K562 (cell line): ENCODE measurements around the gene PIK3R6. TPM values are rescaled to one million over a fixed set of nuclear protein-coding genes. Genes with fewer than 3 reads are reported as not detected.

Experiments used
- ATAC-seq: fragments of 200-7000 bp; cut with Tn5 transposase; 3 replicates; pipeline ENCODE4 v1.9.1; 2020; ENCODE audit warnings: moderate library complexity
- BruUV-seq: library from RNA; stranded (reverse); fragments of 400-500 nt; replicated peaks from 2 replicates; lab custom pipeline; 2021; lab: Mats Ljungman, UMichigan
- CTCF ChIA-PET: fragments of 300-600 bp; formaldehyde crosslinking; extraction: SDS; loops from one replicate; lab custom pipeline; 2021; ENCODE audit warnings: low intra/inter-chr PET ratio; lab: Yijun Ruan, JAX
- POLR2A ChIA-PET: fragments of 300-600, 350-650 bp; sonication (Branson Sonifier 250); formaldehyde crosslinking; extraction: SDS; loops from one replicate; lab custom pipeline; 2021; ENCODE audit warnings: antibody characterized with exemption, inconsistent platforms; lab: Yijun Ruan, JAX
- DNase-seq, 4 experiments: peaks; one replicate each; pipeline versions ENCODE4 v3.0.0 to v3.0.0-alpha.2; 2011 to 2018; ENCODE audit warnings: low spot score in 3 of 4, mixed read lengths in 3 of 4; ENCODE audit errors: extremely low read depth in 1 of 4
- FAIRE-seq: peaks from 2 replicates; lab custom pipeline; 2011; peaks lifted over from hg19 to GRCh38; lab: Jason Lieb, UNC
- H2AFZ ChIP-seq: 2 replicates; pipeline ENCODE4 v1.6.0; 2011; ENCODE audit warnings: low read depth, low read length, control low read depth, inconsistent platforms
- H3K27ac ChIP-seq: fragments of 200-600 bp; 3 replicates; pipeline ENCODE4 v1.8.0; 2011; ENCODE audit warnings: low read depth, mild to moderate bottlenecking, control low read depth, inconsistent platforms, low read length, moderate library complexity, mixed read lengths; ENCODE audit errors: extremely low read depth
- H3K27me3 ChIP-seq, 2 experiments: fragments of 300-600 bp in 1 of 2; 2 replicates in 1 of 2; 3 replicates in 1 of 2; pipeline versions ENCODE4 v1.6.0 to v1.8.0; 2011; ENCODE audit warnings: inconsistent platforms in 2 of 2, low read length in 2 of 2, mild to moderate bottlenecking in 1 of 2, mixed read lengths in 1 of 2, moderate library complexity in 1 of 2; ENCODE audit not compliant: control insufficient read depth in 2 of 2, insufficient read depth in 2 of 2
- H3K36me3 ChIP-seq: fragments of 300-600 bp; 3 replicates; pipeline ENCODE4 v1.8.0; 2011; ENCODE audit warnings: mild to moderate bottlenecking, low read length, inconsistent platforms; ENCODE audit not compliant: control insufficient read depth, insufficient read depth
- H3K4me1 ChIP-seq, 2 experiments: fragments of 200-600 bp in 1 of 2; replicated peaks in 1 of 2; 2 replicates in 1 of 2; 3 replicates in 1 of 2; pipeline versions ENCODE4 v1.5.1 to v1.8.0; 2011; ENCODE audit warnings: inconsistent platforms in 2 of 2, low read length in 2 of 2, mild to moderate bottlenecking in 1 of 2, mixed read lengths in 1 of 2, moderate library complexity in 1 of 2; ENCODE audit not compliant: control insufficient read depth in 2 of 2, insufficient read depth in 2 of 2
- H3K4me2 ChIP-seq: 2 replicates; pipeline ENCODE4 v1.6.1; 2011; ENCODE audit warnings: low read length, control low read depth, inconsistent platforms, mixed read lengths; ENCODE audit not compliant: insufficient read depth
- H3K4me3 ChIP-seq: fragments of 200-600 bp; sonication (generic), shearing (Covaris generic); 2 replicates; pipeline ENCODE4 v1.5.1; 2016; ENCODE audit warnings: control low read depth, inconsistent platforms
- H3K79me2 ChIP-seq: fragments of 200-600 bp; 3 replicates; pipeline ENCODE4 v1.8.0; 2011; ENCODE audit warnings: low read length, inconsistent platforms; ENCODE audit not compliant: control insufficient read depth, insufficient read depth
- H3K9ac ChIP-seq, 2 experiments: 2 replicates each; pipeline versions ENCODE4 v1.6.0 to v1.6.1; 2011; ENCODE audit warnings: low read depth in 2 of 2, low read length in 2 of 2, control low read depth in 1 of 2, inconsistent platforms in 1 of 2, mild to moderate bottlenecking in 1 of 2, mixed read lengths in 1 of 2; ENCODE audit not compliant: insufficient read depth in 1 of 2
- H3K9me1 ChIP-seq: one replicate; pipeline ENCODE4 v1.6.0; 2011; ENCODE audit warnings: inconsistent platforms, mild to moderate bottlenecking, low read length, moderate library complexity; ENCODE audit not compliant: control insufficient read depth, insufficient read depth
- H3K9me3 ChIP-seq: replicated peaks from 2 replicates; pipeline ENCODE4 v1.5.1; 2011; ENCODE audit warnings: low read depth, low read length, inconsistent platforms; ENCODE audit not compliant: control insufficient read depth, insufficient read depth
- H4K20me1 ChIP-seq: replicated peaks from 2 replicates; pipeline ENCODE4 v1.6.1; 2011; ENCODE audit warnings: low read length, inconsistent platforms, mixed read lengths; ENCODE audit not compliant: control insufficient read depth, insufficient read depth
- ELF1 ChIP-seq: fragments of 200-800 bp; sonication (Bioruptor generic); IDR thresholded peaks from 2 replicates; pipeline ENCODE4 v1.6.1; 2016; ENCODE audit warnings: missing genetic modification characterization, missing compliant biosample characterization
- FOXA3 ChIP-seq, 2 experiments: fragments of 450-650 bp in 1 of 2; sonication (generic) in 1 of 2; formaldehyde crosslinking; IDR thresholded peaks in 1 of 2; conservative IDR thresholded peaks in 1 of 2; 2 replicates each; pipeline versions ENCODE4 v1.4.0 to v1.8.0; 2020 to 2022; ENCODE audit warnings: mild to moderate bottlenecking in 2 of 2, missing genetic modification reagents in 1 of 2
- KLF13 ChIP-seq: fragments of 450-650 bp; IDR thresholded peaks from 2 replicates; pipeline ENCODE4 v1.6.1; 2016; ENCODE audit warnings: missing genetic modification characterization, low read depth, mild to moderate bottlenecking, missing compliant biosample characterization, moderate library complexity, borderline replicate concordance
- KLF6 ChIP-seq: fragments of 250-450 bp; sonication (Bioruptor Pico); IDR thresholded peaks from 2 replicates; pipeline ENCODE4 v1.4.0; 2020; ENCODE audit warnings: mild to moderate bottlenecking, moderate library complexity, borderline replicate concordance
- LEF1 ChIP-seq: fragments of 450-650 bp; IDR thresholded peaks from 2 replicates; pipeline ENCODE4 v1.6.1; 2016; ENCODE audit warnings: mild to moderate bottlenecking
- RAD21 ChIP-seq, 2 experiments: fragments of 250-450 bp in 1 of 2; fragments of 450-650 bp in 1 of 2; sonication (Bioruptor Pico) in 1 of 2; formaldehyde crosslinking in 1 of 2; IDR thresholded peaks in 1 of 2; conservative IDR thresholded peaks in 1 of 2; 2 replicates each; pipeline versions ENCODE4 v1.4.0 to v1.8.0; 2020 to 2022; ENCODE audit warnings: mild to moderate bottlenecking in 2 of 2, moderate library complexity in 1 of 2
- RB1 ChIP-seq: fragments of 450-650 bp; IDR thresholded peaks from 2 replicates; pipeline ENCODE4 v1.6.1; 2017; ENCODE audit warnings: low read depth, mild to moderate bottlenecking
- SMARCB1 ChIP-seq: IDR thresholded peaks from 2 replicates; pipeline ENCODE4 v1.6.1; 2011; ENCODE audit warnings: improper control_type of control experiment, low read depth; ENCODE audit not compliant: insufficient read length
- TAL1 ChIP-seq: fragments of 450-650 bp; IDR thresholded peaks from 2 replicates; pipeline ENCODE4 v1.6.1; 2016; ENCODE audit warnings: mild to moderate bottlenecking
- ZBTB5 ChIP-seq: fragments of 450-650 bp; IDR thresholded peaks from 2 replicates; pipeline ENCODE4 v1.6.1; 2017; ENCODE audit warnings: antibody characterized with exemption
- ZNF146 ChIP-seq: IDR thresholded peaks from one replicate; pipeline ENCODE4 v1.6.1; 2018; ENCODE audit warnings: missing compliant biosample characterization; ENCODE audit not compliant: unreplicated experiment
- ZNF24 ChIP-seq: fragments of 450-650 bp; IDR thresholded peaks from 2 replicates; pipeline ENCODE4 v1.6.1; 2016
- ZNF511 ChIP-seq: sonication (generic); formaldehyde crosslinking; IDR thresholded peaks from 2 replicates; pipeline ENCODE4 v1.8.0; 2022; ENCODE audit warnings: mild to moderate bottlenecking, missing genetic modification reagents
- ZNF696 ChIP-seq: fragments of 250-450 bp; sonication (Bioruptor Pico); conservative IDR thresholded peaks from 2 replicates; pipeline ENCODE4 v1.4.0; 2020; ENCODE audit warnings: mild to moderate bottlenecking, moderate library complexity
- ZNF707 ChIP-seq: fragments of 250-450 bp; sonication (Bioruptor Pico); conservative IDR thresholded peaks from 2 replicates; pipeline ENCODE4 v1.8.0; 2022; ENCODE audit warnings: inconsistent platforms, mild to moderate bottlenecking, moderate library complexity
- ZNF77 ChIP-seq: fragments of 250-450 bp; sonication (Bioruptor Pico); IDR thresholded peaks from 2 replicates; pipeline ENCODE4 v1.5.0; 2020
- WGBS: fragments of 100-300 bp; shearing (Covaris generic); methylation state at CpG from one replicate; pipeline ENCODE4 v1.1.6; 2016; ENCODE audit warnings: low coverage, mixed read lengths; ENCODE audit not compliant: insufficient coverage; ENCODE audit errors: missing lambda C conversion rate; 5-methylcytosine and 5-hydroxymethylcytosine counted together
- in situ Hi-C: fragments of 300-500 bp; cut with MboI; formaldehyde crosslinking; loops from 4 replicates; pipeline ENCODE4 v1.15.0; 2018; ENCODE audit warnings: inconsistent platforms, mixed read lengths
- intact Hi-C: fragments of 100-400 bp; cut with micrococcal nuclease; formaldehyde crosslinking; loops from 2 replicates; pipeline ENCODE4 v1.14.2; 2022
- polyA plus RNA-seq, 8 experiments: library from polyadenylated mRNA; depleted of rRNA in 4 of 8; stranded (reverse) in 5 of 8; unstranded in 3 of 8; fragments of >200 nt; fragmentation: Nextera tagmentation in 2 of 8; fragmentation: Illumina TruSeq in 1 of 8; extraction: Ambion mirVana in 2 of 8; extraction: Trizol in 1 of 8; gene quantifications; 2 replicates each; pipeline versions ENCODE4 v1.2.1 to v1.2.3, GENCODE V29; 2011 to 2014; ENCODE audit warnings: inconsistent platforms in 1 of 8, missing spikeins in 1 of 8
- total RNA-seq, 7 experiments: library from RNA; depleted of rRNA in 6 of 7; stranded (reverse); fragments of >200 nt in 6 of 7; fragmentation: Illumina TruSeq in 2 of 7; extraction: Trizol in 2 of 7; gene quantifications; 2 replicates each; pipeline versions ENCODE4 v1.2.1 to v1.2.3, GENCODE V29; 2011 to 2021; ENCODE audit warnings: low replicate concordance in 1 of 7

PIK3R6 gene
- total and polyA plus RNA-seq, 9 of the 15 experiments (the other 6 are each of a cell fraction or from before 2014, with no cell fraction given) = 0.04 TPM; not detected in 8

GRCh38 chr17:8754890-8755289, 112.6 kb downstream of the PIK3R6 start (continued):
- TF ChIP-seq ZNF696 (CRISPR knock-in tag) = no peak
- TF ChIP-seq ZNF146 = no peak
- no peak for TF ChIP-seq SMARCB1
- TF ChIP-seq ZNF707 (CRISPR knock-in tag) = no peak
- TF ChIP-seq ZNF77 = no peak
- TF ChIP-seq ZBTB5 = no peak
- TF ChIP-seq RB1 = no peak
- no peak for TF ChIP-seq ZNF511 (CRISPR knock-in tag)

GRCh38 chr17:8753976-8754440, 113.5 kb downstream of the PIK3R6 start:
- no peak overlapping the region for H3K4me2 ChIP-seq
- BruUV-seq = no TSS peak
- intact Hi-C loops = no loop called here
- H3K27me3 ChIP-seq = peaks cover 6 to 33% of the 10 kb centered on the region in 2 experiments; a peak in 3 of 5 replicates
- ATAC-seq (no peak; the same call in 2 of the 3 replicates), FAIRE-seq (no peak), DNase-seq (peak in 1 of 4 experiments; percentile 14)
- ChIA-PET CTCF (no interaction called here), POLR2A (interaction anchor here (0.6 kb wide), 1 partner anchor 489 kb away, joined by 3 read pairs; no protein-coding TSS in a partner anchor)
- in situ Hi-C loops = loop anchor here (10.0 kb wide), 1 partner anchor 349 kb away; no protein-coding TSS in a partner anchor
- WGBS = 0% methylated on average over 1 of the region's 1 CpG
- no peaks in the 10 kb centered on the region for H3K9me3 ChIP-seq
- no peak overlapping the region for H3K4me3 ChIP-seq
- no peaks in the 10 kb centered on the region for H3K9me1 ChIP-seq
- no peaks in the 10 kb centered on the region for H3K79me2 ChIP-seq
- H2AFZ ChIP-seq = no peak overlapping the region
- H3K4me1 ChIP-seq = no peaks in the 10 kb centered on the region
- no peak overlapping the region for H3K9ac ChIP-seq
- H3K36me3 ChIP-seq = no peaks in the 10 kb centered on the region
- H3K27ac ChIP-seq = no peak overlapping the region
- no peaks in the 10 kb centered on the region for H4K20me1 ChIP-seq
- TF ChIP-seq KLF6 (CRISPR knock-in tag) (no peak), FOXA3 (CRISPR knock-in tag; conservative IDR thresholded peaks at IDR 0.05 in 1 of 2, IDR thresholded peaks at IDR 0.05 in 1 of 2) (peak in 1 of 2 experiments; percentile 82; a peak in 2 of 4 replicates), RAD21 (CRISPR knock-in tag; conservative IDR thresholded peaks at IDR 0.05 in 1 of 2, IDR thresholded peaks at IDR 0.05 in 1 of 2) (peak in 1 of 2 experiments; percentile 33; a peak in 2 of 4 replicates), ELF1 (tag) (no peak), ZNF24 (peak; percentile 55; the same call in 1 of the 2 replicates), LEF1 (no peak), TAL1 (no peak), KLF13 (tag) (no peak), ZBTB5 (no peak)
